GM21423 (cell line): ENCODE results near the gene ZFP36L2.

Experiments used
- ATAC-seq: cut with Tn5 transposase; IDR thresholded peaks from one replicate; pipeline ENCODE4 v1.9.1; 2021; ENCODE audit warnings: mild to moderate bottlenecking, moderate library complexity; ENCODE audit not compliant: unreplicated experiment

Gene ZFP36L2

DNA sequence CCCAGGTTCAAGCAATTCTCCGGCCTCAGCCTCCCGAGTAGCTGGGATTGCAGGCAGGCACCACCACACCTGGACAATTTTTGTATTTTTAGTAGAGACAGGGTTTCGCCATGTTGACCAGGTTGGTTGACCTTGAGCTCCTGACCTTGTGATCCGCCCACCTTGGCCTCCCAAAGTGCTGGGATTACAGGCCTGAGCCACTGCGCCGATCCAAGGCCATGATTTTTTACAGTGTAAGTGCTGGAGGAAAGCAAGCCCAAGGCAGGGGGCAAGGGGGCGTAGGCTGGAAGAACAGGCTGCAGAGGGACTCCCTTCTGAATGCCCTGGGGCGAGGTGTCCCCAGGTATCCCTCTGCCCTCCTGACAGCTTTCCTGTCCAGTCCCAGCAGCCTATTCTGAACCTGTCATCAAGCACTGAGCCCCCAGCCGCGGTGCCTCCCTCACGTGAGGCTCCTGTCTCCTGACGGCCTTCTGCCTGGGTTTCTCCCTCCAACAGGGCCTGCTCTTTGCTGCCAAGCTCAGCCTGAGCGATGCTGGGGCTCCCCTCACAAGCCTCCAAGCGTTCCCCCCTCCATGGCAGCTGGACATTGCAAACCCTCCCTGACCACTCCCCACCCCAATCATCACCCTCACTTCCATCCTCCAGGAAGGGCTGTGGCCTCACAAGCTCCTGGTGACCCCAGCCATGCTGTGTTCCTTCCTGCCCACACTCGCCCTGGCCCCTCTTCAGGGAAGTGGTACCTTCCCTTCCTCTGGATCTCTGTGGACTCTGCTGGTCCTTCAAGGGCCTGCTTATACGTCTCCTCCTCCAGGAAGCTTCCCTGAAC lies 37.6 kb downstream of the ZFP36L2 start:
- ATAC-seq: no peak

DNA sequence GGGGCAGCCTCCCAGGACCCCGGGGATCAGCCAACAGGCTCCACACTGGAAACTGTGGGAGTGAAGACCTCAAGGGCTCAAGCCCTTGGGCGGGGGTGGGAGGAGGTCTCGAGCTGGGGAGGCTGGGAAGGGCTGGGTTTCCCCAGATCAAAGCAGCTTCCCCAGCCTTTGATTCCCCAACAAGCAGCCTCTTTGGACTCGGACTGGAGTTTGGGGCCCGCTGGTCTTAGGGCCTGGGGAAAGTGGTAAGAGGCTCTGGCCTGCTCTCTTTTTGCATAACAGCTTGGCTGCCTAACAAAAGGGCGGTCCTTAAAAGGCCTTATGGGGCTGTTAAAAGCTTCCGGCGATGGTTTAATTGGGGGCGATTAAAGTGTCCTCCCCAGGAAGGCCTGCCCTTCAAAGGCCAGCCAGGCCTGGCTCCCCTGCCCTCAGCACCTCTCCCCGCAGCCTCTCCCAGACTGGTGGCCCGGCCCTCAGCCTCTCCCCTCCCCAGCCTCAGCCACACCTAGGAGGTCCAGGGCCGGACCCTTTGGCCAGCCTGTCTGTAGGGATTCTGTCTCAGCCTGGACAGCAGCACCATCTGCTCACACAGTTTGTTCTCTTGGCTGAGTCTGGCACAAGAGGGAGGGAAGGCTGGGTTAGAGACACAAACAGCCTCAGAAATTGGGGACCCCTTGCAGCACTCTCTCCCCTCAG lies 39.6 kb downstream of the ZFP36L2 start:
- ATAC-seq: no peak

DNA sequence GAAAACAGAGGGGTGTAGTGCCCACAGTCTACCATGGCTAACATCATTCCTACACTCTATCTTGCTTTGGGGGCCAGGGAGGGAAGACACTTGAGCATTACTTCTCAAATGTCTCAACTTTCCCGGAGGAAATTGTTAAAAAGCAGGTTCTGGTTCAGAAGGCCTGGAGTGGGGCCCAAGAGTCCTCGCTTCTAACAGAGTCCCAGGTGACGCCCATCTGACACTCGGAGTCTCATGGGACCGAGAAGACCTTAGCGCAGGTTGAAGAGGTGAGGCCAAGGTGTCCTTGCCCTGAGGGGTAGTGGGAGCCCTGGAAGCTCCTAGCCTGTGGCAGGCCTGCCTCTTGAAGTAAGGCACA lies 40.1 kb downstream of the ZFP36L2 start:
- ATAC-seq: no peak

DNA sequence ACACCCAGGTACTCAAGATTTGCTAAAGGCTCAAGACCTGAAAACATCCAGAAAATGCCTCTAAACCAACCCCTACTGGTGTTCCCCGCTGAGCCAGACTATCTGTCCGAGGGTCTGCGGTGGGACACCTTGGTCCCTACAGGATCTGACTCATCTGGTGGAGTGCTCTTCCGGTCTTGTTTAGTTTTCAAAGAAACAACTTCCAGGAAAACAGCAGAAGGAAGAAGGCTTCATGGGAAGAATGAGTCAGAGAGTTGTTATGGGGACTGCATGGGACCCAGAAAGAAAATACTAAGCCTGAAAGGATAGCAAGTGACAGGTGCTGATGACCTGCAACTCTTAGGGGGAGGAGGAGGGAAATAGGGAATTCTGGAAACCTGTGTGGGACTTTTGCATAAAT lies 41.3 kb downstream of the ZFP36L2 start:
- ATAC-seq: no peak

DNA sequence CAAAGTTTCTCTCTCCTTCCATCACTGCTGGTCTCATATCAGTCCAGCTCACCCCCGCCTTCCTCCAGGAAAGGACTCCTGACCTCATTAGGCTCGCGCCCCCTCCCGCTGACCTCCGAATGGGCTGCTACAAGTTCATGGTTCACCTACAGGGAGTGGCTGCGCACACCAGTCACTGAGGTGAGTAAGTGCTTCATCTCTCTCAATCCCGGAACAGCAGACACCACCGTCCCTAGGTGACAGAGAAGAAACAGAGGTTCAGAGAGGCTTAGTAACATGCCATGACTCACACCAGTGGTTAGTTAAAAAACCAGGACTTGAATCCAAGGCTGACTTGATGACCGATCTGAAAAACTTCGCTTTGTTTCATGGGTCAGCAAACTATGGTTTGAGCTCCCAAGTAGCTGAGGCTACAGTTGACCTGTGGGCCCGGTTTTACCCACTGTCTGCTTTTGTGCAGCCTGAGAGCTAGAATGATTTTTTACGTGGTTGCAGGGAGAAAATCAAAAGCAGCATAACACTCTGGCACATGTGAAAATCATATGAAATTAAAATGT lies 42.0 kb downstream of the ZFP36L2 start:
- ATAC-seq: no peak

DNA sequence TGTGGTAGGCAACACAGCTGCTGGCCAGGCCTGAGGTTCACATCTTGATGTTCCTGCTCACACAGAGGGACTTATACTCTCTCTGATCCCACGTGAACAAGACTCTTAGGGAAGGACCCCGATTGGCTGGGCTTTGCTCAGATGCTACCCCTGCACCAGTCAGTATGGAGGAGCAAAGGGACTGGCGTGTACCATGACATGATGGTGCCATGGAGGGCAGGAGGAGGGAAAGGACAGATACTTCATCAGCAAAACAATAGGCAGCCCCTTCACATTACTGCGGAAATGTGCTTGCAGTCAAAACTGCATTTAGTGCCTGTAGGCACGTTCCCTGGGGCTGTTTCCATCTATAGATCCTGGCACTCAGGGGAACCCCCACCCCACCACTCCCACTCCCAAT lies 42.7 kb downstream of the ZFP36L2 start:
- ATAC-seq: no peak

DNA sequence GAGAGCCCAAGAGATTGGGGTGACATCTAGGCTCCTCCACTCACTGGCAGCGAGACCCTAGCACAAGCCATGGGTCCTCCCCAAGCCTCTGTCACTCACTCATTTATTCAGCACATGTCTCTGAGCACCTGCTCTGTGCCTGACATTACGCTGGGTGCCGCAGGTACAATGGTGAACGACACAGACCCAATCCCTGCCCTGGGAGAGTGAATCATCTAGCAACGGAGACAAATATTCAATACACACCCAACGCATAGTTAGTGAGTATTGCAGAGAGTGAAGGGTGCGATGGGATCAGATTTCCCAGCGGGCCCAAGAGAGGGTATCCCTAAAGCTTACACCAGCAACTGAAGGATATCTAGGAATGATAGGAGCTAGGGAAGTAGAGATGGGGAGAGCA lies 45.5 kb downstream of the ZFP36L2 start:
- ATAC-seq: no peak

DNA sequence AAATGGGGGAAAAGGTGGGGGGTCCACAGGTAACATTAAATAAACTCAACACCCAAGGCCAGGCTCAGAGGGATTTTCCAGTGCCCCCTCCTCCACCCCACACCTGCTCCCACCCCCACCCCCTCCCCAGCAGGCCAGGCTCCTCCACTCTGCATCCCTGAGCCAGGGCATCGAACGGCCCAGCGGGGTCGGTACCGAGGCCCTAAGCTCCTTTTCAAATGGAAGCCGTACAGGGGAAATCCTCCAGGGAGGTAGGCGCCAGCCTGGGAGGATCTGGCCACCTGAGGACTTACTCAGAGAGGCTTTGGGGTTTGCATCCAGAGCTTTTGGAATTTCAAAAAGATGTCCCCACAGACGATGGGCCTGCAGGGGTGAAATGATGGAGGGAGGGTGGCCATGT lies 46.5 kb downstream of the ZFP36L2 start:
- no peak for ATAC-seq

DNA sequence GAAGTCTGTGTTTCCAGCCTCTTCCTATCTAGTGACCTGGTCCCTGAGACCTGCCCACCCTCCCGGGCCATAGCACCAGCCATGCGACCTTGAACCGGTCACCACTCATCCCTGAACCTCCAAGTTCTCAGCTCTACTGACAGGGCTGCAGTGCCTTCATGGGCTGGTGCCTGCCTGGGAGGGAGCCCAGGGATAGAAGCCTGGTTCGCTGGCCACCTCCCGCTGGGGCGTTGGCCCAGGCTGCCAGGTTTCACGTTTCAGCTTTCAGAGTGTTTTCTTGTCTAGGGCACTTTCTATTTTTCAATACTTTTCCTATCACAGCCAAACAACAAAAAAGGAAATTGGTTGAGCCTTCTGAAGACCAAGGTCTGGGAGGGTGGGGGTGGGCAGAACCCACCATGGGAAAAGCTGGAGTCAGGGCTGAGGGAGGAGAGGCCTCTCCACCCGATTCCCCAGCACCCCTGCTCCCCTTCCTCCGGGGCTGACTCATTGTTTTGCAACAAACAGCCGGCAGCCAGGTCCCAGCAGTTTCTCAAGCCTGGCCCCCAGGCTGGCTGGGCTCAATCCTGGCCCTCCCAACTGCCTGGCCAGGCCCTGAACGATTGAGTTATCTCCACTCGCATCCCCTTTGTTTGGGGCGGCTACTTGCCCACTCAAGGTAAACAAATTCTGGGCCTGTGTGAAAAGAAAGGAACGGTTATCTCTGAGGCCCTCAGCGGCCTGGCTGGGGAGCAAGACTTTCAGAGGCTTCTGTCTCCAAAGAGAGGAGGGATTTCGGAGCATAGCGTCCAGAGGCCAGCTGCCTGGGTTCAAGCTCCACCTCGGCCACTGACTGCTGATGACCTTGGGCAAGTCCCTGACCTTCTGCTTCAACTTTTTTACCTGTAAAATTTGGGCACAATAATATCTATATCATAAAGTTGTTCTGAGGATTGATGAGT lies 47.5 kb downstream of the ZFP36L2 start:
- ATAC-seq: no peak

DNA sequence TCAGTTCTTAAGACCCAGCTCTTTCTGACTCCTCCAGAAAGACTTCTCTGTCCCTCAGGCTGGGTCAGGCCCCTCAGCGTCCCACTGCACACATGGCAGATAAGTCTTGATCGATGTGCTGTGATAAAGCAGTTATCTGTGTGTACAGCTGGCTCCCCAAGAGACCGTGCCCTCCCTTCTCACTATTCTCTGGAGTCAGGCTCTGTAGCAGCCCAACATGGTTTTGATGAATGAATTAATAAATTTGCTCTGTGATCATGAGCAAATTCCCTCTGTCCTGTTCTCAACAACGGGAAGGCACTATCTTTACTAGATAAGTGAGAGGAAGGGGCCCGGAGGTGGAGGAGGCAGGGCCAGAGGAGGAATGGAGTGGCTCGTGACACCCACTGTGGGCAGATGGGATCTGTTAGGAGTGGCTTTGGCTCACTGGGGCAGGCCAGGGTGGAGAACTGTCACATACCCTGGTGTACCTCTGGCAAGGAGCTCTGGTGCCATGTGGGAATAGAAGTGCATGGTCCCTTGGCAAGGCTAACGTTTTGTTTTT lies 48.3 kb downstream of the ZFP36L2 start:
- no peak for ATAC-seq

DNA sequence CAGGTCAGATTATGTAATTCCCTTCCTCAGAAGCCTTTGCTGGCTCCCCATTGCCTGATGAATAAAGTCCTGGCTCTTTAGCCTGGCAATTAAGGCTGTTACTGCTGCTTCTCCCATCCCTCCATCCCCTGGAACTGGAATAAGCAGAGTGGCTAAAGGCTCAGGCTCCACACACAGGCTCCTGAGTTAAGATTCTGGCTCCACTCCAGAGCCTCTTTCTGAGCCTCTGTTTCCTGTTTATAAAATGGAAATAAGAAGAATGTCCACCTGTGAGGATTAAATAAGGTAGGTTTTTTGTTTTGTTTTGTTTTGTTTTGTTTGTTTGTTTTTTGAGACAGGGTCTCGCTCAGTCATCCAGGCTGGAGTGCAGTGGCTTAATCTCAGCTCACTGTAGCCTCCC lies 50.0 kb downstream of the ZFP36L2 start:
- ATAC-seq: no peak

DNA sequence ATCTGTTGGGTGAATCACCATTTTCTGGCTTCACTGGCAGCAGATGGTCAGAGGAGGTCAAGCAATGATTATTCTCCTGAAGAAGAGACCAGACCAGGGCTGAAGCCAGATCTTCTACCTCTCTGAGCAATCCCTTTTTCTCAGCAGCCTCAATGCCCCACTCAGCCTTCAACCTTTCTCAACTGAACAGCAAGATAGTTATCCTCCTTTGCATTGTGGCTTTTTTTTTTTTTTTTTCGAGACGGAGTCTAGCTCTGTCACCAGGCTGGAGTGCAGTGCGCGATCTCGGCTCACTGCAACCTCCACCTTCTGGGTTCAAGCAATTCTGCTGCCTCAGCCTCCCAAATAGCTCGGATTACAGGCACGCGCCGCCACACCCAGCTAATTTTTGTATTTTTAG lies 50.5 kb downstream of the ZFP36L2 start:
- ATAC-seq: no peak

DNA sequence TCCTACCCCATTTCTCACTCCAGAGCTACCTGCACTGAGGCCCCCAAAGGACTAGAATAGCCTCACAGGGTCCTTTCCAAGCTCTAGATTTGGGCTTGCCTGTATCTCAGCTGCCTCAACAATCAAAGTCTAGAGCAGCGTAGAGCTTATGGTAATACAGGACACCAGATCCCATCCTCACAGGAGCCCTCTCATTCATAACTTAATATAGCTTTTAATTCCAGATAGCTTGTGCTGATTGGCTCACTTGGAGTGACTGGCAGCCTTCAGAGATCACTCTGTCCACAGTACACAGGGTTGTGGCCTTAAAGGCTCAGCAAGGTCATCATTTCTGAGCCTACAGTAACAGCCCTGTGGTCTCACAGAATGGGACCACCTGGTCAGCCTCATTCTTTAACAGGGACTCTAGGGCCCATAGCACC lies 51.4 kb downstream of the ZFP36L2 start:
- ATAC-seq: no peak

DNA sequence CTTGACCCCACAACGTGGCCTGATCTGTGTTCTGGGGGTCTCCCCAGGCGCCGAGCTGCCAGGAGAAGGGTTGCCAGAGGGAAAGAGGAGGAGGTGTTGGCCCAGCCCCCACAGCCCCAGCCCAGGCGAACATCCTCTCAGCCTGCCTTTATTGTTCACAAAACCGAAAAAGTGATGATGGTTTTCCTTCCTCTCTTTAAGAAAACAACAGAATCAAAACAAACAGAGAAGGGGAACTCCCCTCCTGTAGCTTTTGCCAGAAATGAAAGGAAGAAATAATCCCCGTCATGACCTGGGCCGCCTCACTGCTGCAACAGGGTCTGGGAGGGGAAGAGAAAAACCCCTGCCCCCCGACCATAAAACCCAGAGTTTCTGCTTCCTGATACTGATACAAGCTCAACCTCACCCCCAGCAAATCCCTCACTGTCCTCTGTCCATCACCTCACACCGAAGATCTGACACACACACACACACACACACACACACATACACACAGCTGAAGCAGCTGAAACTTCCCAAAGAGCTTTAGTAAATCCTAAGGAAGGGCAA lies 52.0 kb downstream of the ZFP36L2 start:
- peak; percentile 88 for ATAC-seq
